Astrocyte of the hippocampus (primary cell): ENCODE data around the gene PHETA1.
A peak's percentile ranks its signal among the peaks of the same experiment; 100 is the strongest.
"Not testable (repeated sequence)": the region's sequence is repeated elsewhere in the genome, so short reads cannot be mapped to it uniquely, and the experiment has no call there.

ENCODE experiments used
- DNase-seq: peaks from one replicate; pipeline ENCODE4 v3.0.0; 2011; ENCODE audit warnings: low read depth, low spot score

Gene PHETA1

GRCh38 chr12:111373231-111373630 lies 4.3 kb upstream of the PHETA1 start:
- DNase-seq, result not testable (repeated sequence)

- DNase-seq, result no peak
Measured at GRCh38 chr12:111369496-111370220, 763 bp upstream of the PHETA1 start.

GRCh38 chr12:111368291-111368787 lies 556 bp downstream of the PHETA1 start:
- DNase-seq, result peak; percentile 28

- DNase-seq, result peak; percentile 25
Measured at GRCh38 chr12:111367661-111368221, 1.2 kb downstream of the PHETA1 start.

- DNase-seq, result no peak
Measured at GRCh38 chr12:111366583-111366982, 2.3 kb downstream of the PHETA1 start.

GRCh38 chr12:111366075-111366474 lies 2.8 kb downstream of the PHETA1 start:
- no peak for DNase-seq

- DNase-seq, result peak; percentile 73
Measured at GRCh38 chr12:111363578-111363977, 5.3 kb downstream of the PHETA1 start.

GRCh38 chr12:111362687-111363475 lies 6.0 kb downstream of the PHETA1 start:
- no peak for DNase-seq

GRCh38 chr12:111361717-111362576 lies 6.9 kb downstream of the PHETA1 start:
- no peak for DNase-seq

- no peak for DNase-seq
Measured at GRCh38 chr12:111361073-111361716, 7.7 kb downstream of the PHETA1 start.

- DNase-seq, result no peak
Measured at GRCh38 chr12:111360325-111360930, 8.5 kb downstream of the PHETA1 start.

GRCh38 chr12:111359914-111360276 lies 9.0 kb downstream of the PHETA1 start:
- no peak for DNase-seq

GRCh38 chr12:111359231-111359913 lies 9.5 kb downstream of the PHETA1 start:
- no peak for DNase-seq

GRCh38 chr12:111355201-111355925 lies 13.5 kb downstream of the PHETA1 start:
- DNase-seq, result no peak

- DNase-seq, result no peak
Measured at GRCh38 chr12:111354511-111354910, 14.4 kb downstream of the PHETA1 start.

- no peak for DNase-seq
Measured at GRCh38 chr12:111353603-111354295, 15.1 kb downstream of the PHETA1 start.

GRCh38 chr12:111353026-111353425 lies 15.9 kb downstream of the PHETA1 start:
- DNase-seq, result no peak

GRCh38 chr12:111352296-111352993 lies 16.4 kb downstream of the PHETA1 start:
- DNase-seq, result no peak
